Activated CD8-positive, alpha-beta memory T cell treated with anti-CD3 and anti-CD28 coated beads, Interleukin-2, amount 10 ng/mL, durations not matched to agents 7 days and 5 days (primary cell): ENCODE data around the gene ERCC5. TPM values are rescaled to one million over a fixed set of nuclear protein-coding genes. Genes with fewer than 3 reads are reported as not detected.
A peak's percentile ranks its signal among the peaks of the same experiment; 100 is the strongest.

Source experiments
- ATAC-seq: fragments of 150-1000 bp; cut with Tn5 transposase; one replicate; pipeline ENCODE4 v1.10.0; 2021; ENCODE audit warnings: moderate library complexity
- CTCF ChIA-PET: fragments of 350-600 bp; sonication (Branson Sonifier 250); formaldehyde crosslinking; loops from one replicate; lab custom pipeline; 2021; ENCODE audit warnings: antibody characterized with exemption; lab: Charles Lee
- DNase-seq: peaks from one replicate; pipeline ENCODE4 v3.0.0-alpha.2; 2020
- H3K27ac Mint-ChIP-seq: one replicate; pipeline ENCODE4 v1.8.0; 2021; ENCODE audit warnings: mild to moderate bottlenecking, mixed read lengths
- H3K27me3 Mint-ChIP-seq: one replicate; pipeline ENCODE4 v1.8.0; 2021; ENCODE audit warnings: mixed read lengths
- H3K36me3 Mint-ChIP-seq: one replicate; pipeline ENCODE4 v1.8.0; 2021; ENCODE audit warnings: mild to moderate bottlenecking, mixed read lengths
- H3K4me1 Mint-ChIP-seq: one replicate; pipeline ENCODE4 v1.8.0; 2021; ENCODE audit warnings: mixed read lengths
- H3K4me3 Mint-ChIP-seq: one replicate; pipeline ENCODE4 v1.8.0; 2021; ENCODE audit warnings: mild to moderate bottlenecking, moderate library complexity, mixed read lengths
- H3K9me3 Mint-ChIP-seq: one replicate; pipeline ENCODE4 v1.8.0; 2022; ENCODE audit warnings: low read depth, mixed read lengths
- total RNA-seq, 2 experiments: library from RNA; stranded (reverse); gene quantifications; one replicate each; pipeline ENCODE4 v1.2.3, GENCODE V29; 2021

ERCC5 gene
- total RNA-seq: 10 to 100 TPM; 75.8 to 76.1 TPM

DNA sequence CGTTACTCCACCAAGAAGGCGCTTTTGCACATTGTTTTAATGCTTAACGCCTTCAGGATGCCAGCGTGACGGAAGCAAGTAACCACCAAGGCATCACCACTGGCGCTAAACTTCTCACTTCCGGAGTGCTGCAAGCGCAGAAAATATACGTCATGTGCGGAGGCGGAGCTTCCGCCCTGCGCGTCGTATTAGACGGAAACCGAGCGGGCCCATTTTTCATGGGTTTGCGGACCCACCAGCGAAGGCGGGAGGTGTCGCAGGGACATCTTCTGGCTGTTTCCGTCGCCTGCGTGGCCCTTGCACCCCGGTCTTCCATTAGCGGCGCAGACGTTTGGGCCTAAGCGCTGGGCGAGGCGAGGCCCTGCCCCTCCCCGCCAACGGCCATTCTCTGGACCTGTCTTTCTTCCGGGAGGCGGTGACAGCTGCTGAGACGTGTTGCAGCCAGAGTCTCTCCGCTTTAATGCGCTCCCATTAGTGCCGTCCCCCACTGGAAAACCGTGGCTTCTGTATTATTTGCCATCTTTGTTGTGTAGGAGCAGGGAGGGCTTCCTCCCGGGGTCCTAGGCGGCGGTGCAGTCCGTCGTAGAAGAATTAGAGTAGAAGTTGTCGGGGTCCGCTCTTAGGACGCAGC is at the start of gene ERCC5:
TSS of gene ERCC5 (plus strand) at position 403 of the 631 bp plus-strand sequence. CDS start 235 bp downstream, outside the sequence.
- H3K9me3 Mint-ChIP-seq: no peaks in the 10 kb centered on the region
- CTCF ChIA-PET: interaction anchor here (0.7 to 3.8 kb wide), 13 partner anchors 9 to 289 kb away, joined by 3 to 28 read pairs (median 6); partner anchors contain the start of genes TEX30 and TPP2
- H3K27ac Mint-ChIP-seq: peak within 1 kb of the TSS; percentile 99
- DNase-seq (peak; percentile 97), ATAC-seq (peak; percentile 88)
- H3K27me3 Mint-ChIP-seq: no peaks in the 10 kb centered on the region
- H3K4me1 Mint-ChIP-seq: peaks cover 42% of the 10 kb centered on the region
- peaks cover 11% of the 10 kb centered on the region for H3K36me3 Mint-ChIP-seq
- peak within 1 kb of the TSS; percentile 99 for H3K4me3 Mint-ChIP-seq

DNA sequence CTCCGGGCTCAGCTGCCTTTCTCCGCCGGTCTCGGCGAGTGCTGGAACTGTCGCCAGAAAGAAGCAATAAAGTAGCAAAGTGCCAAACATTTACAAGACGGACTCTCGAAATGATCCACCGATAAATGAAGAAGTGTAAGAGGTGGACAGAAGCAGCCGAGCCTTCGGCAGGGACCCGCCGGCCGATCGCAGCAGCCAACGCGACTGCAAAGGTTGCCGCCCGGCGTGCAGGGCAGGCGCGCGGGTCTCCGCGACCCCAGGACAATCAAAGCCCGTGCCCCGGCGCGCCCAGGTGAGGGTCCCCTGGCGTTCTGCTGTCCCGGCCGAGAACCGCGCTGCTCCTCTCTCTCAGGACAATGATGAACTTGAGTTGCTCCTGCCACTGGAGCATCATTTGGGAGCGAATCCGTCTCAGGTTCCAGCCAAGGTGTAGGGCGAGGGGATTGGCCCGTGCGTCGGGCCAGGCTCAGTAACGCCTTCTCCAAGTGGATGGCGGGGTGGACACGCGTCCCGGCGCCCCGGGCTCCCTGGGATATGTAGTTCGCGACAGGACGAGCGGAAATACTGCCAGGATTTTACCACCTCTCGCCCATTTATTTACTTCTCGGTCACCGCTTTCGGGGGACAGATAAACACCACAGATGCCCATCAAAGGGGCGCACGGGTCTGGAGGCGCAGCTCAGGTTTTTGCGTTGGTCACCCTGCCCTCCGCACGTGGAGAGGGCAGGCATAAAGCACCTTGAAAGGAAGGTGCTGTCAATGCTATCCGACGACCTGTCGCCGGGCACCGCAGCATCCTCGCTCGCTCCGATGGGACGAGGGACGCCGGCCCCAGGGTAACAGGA is 47.0 kb upstream of the ERCC5 start, which contains the start of the genes BIVM and POGLUT2:
TSS of gene BIVM (plus strand) at position 539 of the 845 bp plus-strand sequence. CDS start 8,149 bp downstream, outside the sequence.
TSS of gene POGLUT2 (minus strand) at position 396 of the 845 bp plus-strand sequence. CDS start at position 90, 306 bp downstream.
- Mint-ChIP-seq H3K4me1 (peaks cover 42% of the 10 kb centered on the region), H3K27ac (peak within 1 kb of the TSS; percentile 87), H3K9me3 (no peaks in the 10 kb centered on the region), H3K27me3 (no peaks in the 10 kb centered on the region), H3K4me3 (peak within 1 kb of the TSS; percentile 96), H3K36me3 (peaks cover 5% of the 10 kb centered on the region)
- DNase-seq (peak; percentile 94), ATAC-seq (peak; percentile 88)
- CTCF ChIA-PET: interaction anchor here (1.2 to 4.0 kb wide), 8 partner anchors 9 to 217 kb away, joined by 3 to 40 read pairs (median 12); partner anchors contain the start of genes ERCC5, TEX30 and TPP2

DNA sequence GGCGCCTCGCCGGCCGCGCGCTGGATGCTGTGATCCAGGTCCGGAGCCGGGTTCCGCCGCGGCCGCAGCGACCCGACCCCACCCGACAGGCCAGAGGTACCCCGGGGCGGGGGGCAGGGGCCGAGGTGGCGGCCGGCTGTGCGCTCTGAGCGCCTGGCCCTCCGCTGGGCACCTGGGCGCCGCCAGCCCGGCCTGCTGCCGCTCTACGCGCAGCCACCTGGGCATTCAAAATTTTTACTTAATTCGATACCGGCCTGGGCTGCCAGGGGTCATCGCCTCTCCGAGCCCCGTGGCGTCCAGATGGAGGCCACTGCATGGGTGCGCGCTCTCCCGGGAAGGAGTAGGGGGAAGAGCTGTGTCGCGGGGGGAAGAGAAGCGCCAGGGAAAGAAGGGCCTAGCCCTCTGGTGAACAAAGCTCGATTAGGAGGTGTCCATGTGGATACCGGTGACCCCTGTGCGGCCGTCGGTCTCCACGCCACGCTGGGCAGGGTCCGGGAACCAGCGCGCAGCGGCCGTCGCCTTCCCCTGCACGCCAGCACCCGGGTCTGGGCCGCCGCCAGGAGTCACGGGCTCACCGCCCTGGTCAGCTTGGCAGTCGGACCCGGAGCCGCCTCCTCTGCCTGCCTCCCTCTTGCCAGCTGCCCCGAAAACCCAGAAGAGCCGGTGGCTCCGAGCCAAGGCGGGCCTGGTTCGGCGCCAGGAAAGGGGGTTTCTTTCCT is 46.2 kb upstream of the ERCC5 start:
- peak; percentile 7 for ATAC-seq
- peak overlapping the region; percentile 96 for H3K4me3 Mint-ChIP-seq
- peak; percentile 47 for DNase-seq
- H3K27me3 Mint-ChIP-seq: no peaks in the 10 kb centered on the region
- H3K36me3 Mint-ChIP-seq: peaks cover 5% of the 10 kb centered on the region
- peaks cover 42% of the 10 kb centered on the region for H3K4me1 Mint-ChIP-seq
- no peaks in the 10 kb centered on the region for H3K9me3 Mint-ChIP-seq
- peak overlapping the region; percentile 87 for H3K27ac Mint-ChIP-seq
- CTCF ChIA-PET: interaction anchor here (0.9 to 4.0 kb wide), 19 partner anchors 8 to 220 kb away, joined by 3 to 40 read pairs (median 4); partner anchors contain the start of genes ERCC5, TEX30 and TPP2

- Mint-ChIP-seq H3K36me3 (peaks cover 5% of the 10 kb centered on the region), H3K4me3 (peak overlapping the region; percentile 96), H3K27ac (peak overlapping the region; percentile 86), H3K9me3 (no peaks in the 10 kb centered on the region), H3K4me1 (peaks cover 44% of the 10 kb centered on the region), H3K27me3 (no peaks in the 10 kb centered on the region)
- ATAC-seq (peak; percentile 82), DNase-seq (peak; percentile 90)
- CTCF ChIA-PET: interaction anchor here (0.9 to 4.0 kb wide), 18 partner anchors 9 to 221 kb away, joined by 3 to 40 read pairs (median 4); partner anchors contain the start of genes ERCC5, TEX30 and TPP2
These were observed 45.4 kb upstream of the ERCC5 start for GRCh38 chr13:102800145-102801041.

DNA sequence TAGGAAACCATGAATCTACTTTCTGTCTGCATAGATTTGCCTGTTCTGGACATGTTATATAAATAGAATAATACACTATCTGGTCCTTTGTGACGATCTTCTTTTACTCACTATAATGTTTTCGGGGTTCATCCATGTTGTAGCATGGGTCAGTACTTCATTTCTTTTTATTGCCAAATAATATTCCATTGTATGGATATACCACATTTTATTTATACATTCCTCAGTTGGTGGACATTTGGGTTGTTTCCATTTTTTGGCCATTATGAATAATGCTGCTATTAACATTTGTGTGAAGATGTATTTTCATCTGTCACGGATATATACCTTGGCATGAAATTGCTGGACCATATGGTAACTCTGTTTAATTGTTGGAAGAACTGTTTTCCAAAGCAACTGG is 40.2 kb upstream of the ERCC5 start:
- peaks cover 31% of the 10 kb centered on the region for H3K4me1 Mint-ChIP-seq
- CTCF ChIA-PET: no interaction called here
- no peak overlapping the region for H3K27ac Mint-ChIP-seq
- peaks cover 25% of the 10 kb centered on the region for H3K36me3 Mint-ChIP-seq
- no peaks in the 10 kb centered on the region for H3K27me3 Mint-ChIP-seq
- H3K4me3 Mint-ChIP-seq: no peak overlapping the region
- ATAC-seq: no peak
- H3K9me3 Mint-ChIP-seq: no peaks in the 10 kb centered on the region
- DNase-seq: no peak

- CTCF ChIA-PET: interaction anchor here (0.7 kb wide), 1 partner anchor 9 kb away, joined by 3 read pairs; the partner anchor contains the start of genes BIVM and POGLUT2
- DNase-seq (no peak), ATAC-seq (no peak)
- Mint-ChIP-seq H3K4me3 (no peak overlapping the region), H3K36me3 (peaks cover 39% of the 10 kb centered on the region), H3K27ac (no peak overlapping the region), H3K4me1 (peaks cover 22% of the 10 kb centered on the region), H3K9me3 (peaks cover 4% of the 10 kb centered on the region), H3K27me3 (no peaks in the 10 kb centered on the region)
These were observed 38.1 kb upstream of the ERCC5 start for GRCh38 chr13:102807699-102808098.

GRCh38 chr13:102812611-102813287 is 33.1 kb upstream of the ERCC5 start:
- no peak overlapping the region for H3K27ac Mint-ChIP-seq
- ATAC-seq (no peak), DNase-seq (no peak)
- H3K36me3 Mint-ChIP-seq: peaks cover 39% of the 10 kb centered on the region
- CTCF ChIA-PET: interaction anchor here (1.4 kb wide), 1 partner anchor 11 kb away, joined by 3 read pairs; no protein-coding TSS in a partner anchor
- no peaks in the 10 kb centered on the region for H3K27me3 Mint-ChIP-seq
- H3K4me1 Mint-ChIP-seq: peaks cover 22% of the 10 kb centered on the region
- H3K9me3 Mint-ChIP-seq: peaks cover 4% of the 10 kb centered on the region
- H3K4me3 Mint-ChIP-seq: no peak overlapping the region

DNA sequence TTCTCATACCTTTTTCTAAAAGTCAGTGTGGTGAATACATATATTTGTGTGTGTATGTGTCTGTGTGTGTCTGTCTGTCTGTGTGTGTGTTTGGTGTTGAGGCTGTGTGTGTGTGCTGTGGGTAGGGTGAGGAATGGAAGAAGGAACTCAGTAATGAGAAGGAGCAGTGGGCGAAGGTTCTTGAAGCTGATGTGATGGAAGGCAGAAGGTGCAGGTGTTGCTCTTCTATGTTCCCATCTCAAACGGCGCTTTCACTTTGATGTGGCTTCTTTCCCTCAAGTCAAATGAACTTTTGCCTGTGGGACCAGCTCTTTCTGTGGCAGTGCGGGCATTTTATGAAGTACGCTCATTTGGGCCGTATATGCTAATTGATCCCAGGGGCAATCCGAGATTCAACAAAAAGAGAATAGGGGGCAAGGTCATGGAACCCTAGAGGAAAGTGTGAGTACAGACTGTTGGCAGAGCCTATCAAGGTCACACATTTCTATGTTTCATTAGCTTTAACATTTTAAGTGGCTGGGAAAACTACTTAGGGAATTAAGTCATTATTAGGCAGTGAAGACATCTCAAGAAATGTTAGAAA is 31.7 kb upstream of the ERCC5 start:
- Mint-ChIP-seq H3K27ac (no peak overlapping the region), H3K27me3 (no peaks in the 10 kb centered on the region), H3K4me3 (no peak overlapping the region), H3K36me3 (peaks cover 41% of the 10 kb centered on the region), H3K9me3 (peaks cover 4% of the 10 kb centered on the region), H3K4me1 (peaks cover 16% of the 10 kb centered on the region)
- DNase-seq: no peak
- CTCF ChIA-PET: interaction anchor here (1.2 kb wide), 1 partner anchor 41 kb away, joined by 3 read pairs; the partner anchor contains the start of gene TEX30
- ATAC-seq: no peak

DNA sequence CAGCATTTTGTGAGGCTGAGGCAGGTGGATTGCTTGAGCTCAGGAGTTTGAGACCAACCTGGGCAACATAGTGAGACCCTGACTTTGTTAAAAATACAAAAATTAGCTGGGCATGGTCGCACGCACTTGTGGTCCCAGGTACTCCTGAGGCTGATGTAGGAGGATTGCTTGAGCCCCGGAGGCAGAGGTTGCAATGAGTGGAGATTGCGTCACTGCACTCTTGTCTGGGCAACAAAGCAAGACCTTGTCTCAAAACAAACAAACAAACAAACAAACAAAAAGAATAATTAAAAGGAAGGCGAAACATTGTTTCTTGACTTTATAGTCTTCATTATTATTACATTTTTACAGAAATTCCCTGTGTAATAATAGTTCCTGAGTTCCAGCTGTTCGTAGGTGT is 31.0 kb upstream of the ERCC5 start:
- no peaks in the 10 kb centered on the region for H3K27me3 Mint-ChIP-seq
- H3K36me3 Mint-ChIP-seq: peaks cover 42% of the 10 kb centered on the region
- H3K4me3 Mint-ChIP-seq: no peak overlapping the region
- DNase-seq: no peak
- peaks cover 4% of the 10 kb centered on the region for H3K9me3 Mint-ChIP-seq
- ATAC-seq: no peak
- H3K4me1 Mint-ChIP-seq: peaks cover 16% of the 10 kb centered on the region
- CTCF ChIA-PET: interaction anchor here (1.0 to 1.4 kb wide), 3 partner anchors 10 to 41 kb away, joined by 3 to 4 read pairs (median 3); partner anchors contain the start of gene TEX30
- no peak overlapping the region for H3K27ac Mint-ChIP-seq

DNA sequence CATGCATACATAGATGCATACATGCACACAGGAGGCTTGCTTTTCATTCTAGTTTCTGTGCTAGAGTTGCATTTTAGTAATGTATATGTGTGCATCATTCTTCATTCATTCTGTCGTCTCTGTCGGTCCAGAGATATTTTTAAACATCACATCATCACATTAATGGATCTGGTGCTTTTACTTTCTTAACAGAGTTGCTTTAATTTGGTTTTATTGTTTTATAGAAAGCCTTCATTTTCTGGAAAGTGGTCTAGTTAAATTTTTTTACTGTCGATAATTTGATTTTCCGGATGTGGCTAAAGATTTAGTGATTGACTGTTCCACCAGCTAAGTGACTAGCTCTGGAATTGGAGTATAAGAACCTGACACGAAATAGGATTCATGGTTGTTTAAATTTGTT is 30.0 kb upstream of the ERCC5 start:
- CTCF ChIA-PET: interaction anchor here (1.0 to 1.4 kb wide), 2 partner anchors 9 to 16 kb away, joined by 3 to 4 read pairs; no protein-coding TSS in a partner anchor
- H3K27me3 Mint-ChIP-seq: no peaks in the 10 kb centered on the region
- peaks cover 4% of the 10 kb centered on the region for H3K9me3 Mint-ChIP-seq
- DNase-seq: no peak
- H3K4me1 Mint-ChIP-seq: peaks cover 16% of the 10 kb centered on the region
- no peak for ATAC-seq
- H3K27ac Mint-ChIP-seq: no peak overlapping the region
- H3K4me3 Mint-ChIP-seq: no peak overlapping the region
- peaks cover 42% of the 10 kb centered on the region for H3K36me3 Mint-ChIP-seq

- no peak for DNase-seq
- Mint-ChIP-seq H3K9me3 (peaks cover 4% of the 10 kb centered on the region), H3K27me3 (no peaks in the 10 kb centered on the region), H3K27ac (no peak overlapping the region), H3K4me3 (no peak overlapping the region), H3K36me3 (peaks cover 39% of the 10 kb centered on the region), H3K4me1 (peaks cover 16% of the 10 kb centered on the region)
- CTCF ChIA-PET: interaction anchor here (1.1 kb wide), 1 partner anchor 30 kb away, joined by 3 read pairs; no protein-coding TSS in a partner anchor
- no peak for ATAC-seq
These were observed 29.1 kb upstream of the ERCC5 start for GRCh38 chr13:102816708-102817107.
